Loucy (cell line): ENCODE data around the gene IL21R.

Source experiments
- EZH2phosphoT487 ChIP-seq: fragments of 200-600 bp; IDR thresholded peaks from 2 replicates; pipeline ENCODE4 v1.6.1; 2018; ENCODE audit warnings: antibody characterized with exemption, mild to moderate bottlenecking, moderate library complexity, borderline replicate concordance
- TF ChIP-seq, protein P1 (sequence below): fragments of 200-600 bp; sonication (generic); conservative IDR thresholded peaks from 2 replicates; pipeline ENCODE4 v1.5.1; 2014; ENCODE audit warnings: mild to moderate bottlenecking, antibody characterized with exemption, low read length

- TF ChIP-seq, protein P1, sequence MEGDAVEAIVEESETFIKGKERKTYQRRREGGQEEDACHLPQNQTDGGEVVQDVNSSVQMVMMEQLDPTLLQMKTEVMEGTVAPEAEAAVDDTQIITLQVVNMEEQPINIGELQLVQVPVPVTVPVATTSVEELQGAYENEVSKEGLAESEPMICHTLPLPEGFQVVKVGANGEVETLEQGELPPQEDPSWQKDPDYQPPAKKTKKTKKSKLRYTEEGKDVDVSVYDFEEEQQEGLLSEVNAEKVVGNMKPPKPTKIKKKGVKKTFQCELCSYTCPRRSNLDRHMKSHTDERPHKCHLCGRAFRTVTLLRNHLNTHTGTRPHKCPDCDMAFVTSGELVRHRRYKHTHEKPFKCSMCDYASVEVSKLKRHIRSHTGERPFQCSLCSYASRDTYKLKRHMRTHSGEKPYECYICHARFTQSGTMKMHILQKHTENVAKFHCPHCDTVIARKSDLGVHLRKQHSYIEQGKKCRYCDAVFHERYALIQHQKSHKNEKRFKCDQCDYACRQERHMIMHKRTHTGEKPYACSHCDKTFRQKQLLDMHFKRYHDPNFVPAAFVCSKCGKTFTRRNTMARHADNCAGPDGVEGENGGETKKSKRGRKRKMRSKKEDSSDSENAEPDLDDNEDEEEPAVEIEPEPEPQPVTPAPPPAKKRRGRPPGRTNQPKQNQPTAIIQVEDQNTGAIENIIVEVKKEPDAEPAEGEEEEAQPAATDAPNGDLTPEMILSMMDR: no peak
- no peak for TF ChIP-seq EZH2phosphoT487
Observed at GRCh38 chr16:27365142-27366089, 36.6 kb upstream of the IL21R start.
